Right lobe of liver (tissue), 4 donors: ENCODE results near the gene RTL5.

Experiments
- POLR2A ChIP-seq: fragments of 450-650 bp; IDR thresholded peaks from one replicate; pipeline ENCODE4 v1.6.1; 2017; ENCODE audit warnings: antibody characterized with exemption, mild to moderate bottlenecking
- TF ChIP-seq, protein P1 (sequence below), 4 donors: fragments of 200-600 bp in 3 of 4; fragments of 450-650 bp in 1 of 4; IDR thresholded peaks; one replicate each; pipeline versions ENCODE4 v1.5.1 to v1.8.0; 2016 to 2022; ENCODE audit warnings: antibody characterized with exemption in 4 of 4, mild to moderate bottlenecking in 2 of 4
- donor health status: DM: no; HTN: no; CAD: no.
- donor health status: DM: no; HTN: no; CAD: no.
- donor health status: DM: no; HTN: yes; CAD: no.

- TF ChIP-seq POLR2A = no peak
- TF ChIP-seq, protein P1, sequence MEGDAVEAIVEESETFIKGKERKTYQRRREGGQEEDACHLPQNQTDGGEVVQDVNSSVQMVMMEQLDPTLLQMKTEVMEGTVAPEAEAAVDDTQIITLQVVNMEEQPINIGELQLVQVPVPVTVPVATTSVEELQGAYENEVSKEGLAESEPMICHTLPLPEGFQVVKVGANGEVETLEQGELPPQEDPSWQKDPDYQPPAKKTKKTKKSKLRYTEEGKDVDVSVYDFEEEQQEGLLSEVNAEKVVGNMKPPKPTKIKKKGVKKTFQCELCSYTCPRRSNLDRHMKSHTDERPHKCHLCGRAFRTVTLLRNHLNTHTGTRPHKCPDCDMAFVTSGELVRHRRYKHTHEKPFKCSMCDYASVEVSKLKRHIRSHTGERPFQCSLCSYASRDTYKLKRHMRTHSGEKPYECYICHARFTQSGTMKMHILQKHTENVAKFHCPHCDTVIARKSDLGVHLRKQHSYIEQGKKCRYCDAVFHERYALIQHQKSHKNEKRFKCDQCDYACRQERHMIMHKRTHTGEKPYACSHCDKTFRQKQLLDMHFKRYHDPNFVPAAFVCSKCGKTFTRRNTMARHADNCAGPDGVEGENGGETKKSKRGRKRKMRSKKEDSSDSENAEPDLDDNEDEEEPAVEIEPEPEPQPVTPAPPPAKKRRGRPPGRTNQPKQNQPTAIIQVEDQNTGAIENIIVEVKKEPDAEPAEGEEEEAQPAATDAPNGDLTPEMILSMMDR (IDR thresholded peaks at IDR 0.05) = no peak
Measured at GRCh38 chrX:72097098-72097497, 34.6 kb downstream of the RTL5 start.
